T-cell (primary cell): ENCODE data around the gene SEZ6. TPM values are rescaled to one million over a fixed set of nuclear protein-coding genes. Genes with fewer than 3 reads are reported as not detected.

Experiments used
- ATAC-seq, 4 experiments: fragments of 200-7000 bp in 3 of 4; fragments of 150-1000 bp in 1 of 4; cut with Tn5 transposase; replicated peaks in 1 of 4; 1 replicate in 3 of 4; 2 replicates in 1 of 4; pipeline ENCODE4 v1.10.0; 2021; ENCODE audit warnings: moderate library complexity in 3 of 4, mild to moderate bottlenecking in 2 of 4, moderate number of reproducible peaks in 1 of 4
- CTCF ChIA-PET, 2 donors: fragments of 300-600 bp; sonication (Branson Sonifier 250); formaldehyde crosslinking; loops; one replicate each; lab custom pipeline; 2022; ENCODE audit warnings: antibody characterized with exemption in 2 of 2; lab: Charles Lee
- POLR2A ChIA-PET, 2 donors: fragments of 300-600 bp; sonication (Branson Sonifier 250); formaldehyde crosslinking; loops; one replicate each; lab custom pipeline; 2022; ENCODE audit warnings: antibody characterized with exemption in 2 of 2; lab: Charles Lee
- DNase-seq, 35 experiments: peaks; one replicate each; pipeline versions ENCODE4 v3.0.0 to v3.0.0-alpha.2; 2013 to 2023
- H3K27ac ChIP-seq: one replicate; pipeline ENCODE4 v1.5.1; 2013; ENCODE audit warnings: low read length
- H3K27me3 ChIP-seq, 2 experiments: replicated peaks in 1 of 2; 1 replicate in 1 of 2; 2 replicates in 1 of 2; pipeline versions ENCODE4 v1.6.1 to v1.7.0; 2013; ENCODE audit warnings: low read length in 1 of 2, mixed read lengths in 1 of 2; ENCODE audit not compliant: control insufficient read depth in 2 of 2, insufficient read depth in 2 of 2; ENCODE audit errors: extremely low read depth in 1 of 2
- H3K36me3 ChIP-seq, 2 donors: 1 replicate in 1 of 2; 2 replicates in 1 of 2; pipeline versions ENCODE4 v1.6.1 to v1.7.0; 2013; ENCODE audit warnings: low read length in 1 of 2; ENCODE audit not compliant: control insufficient read depth in 2 of 2, insufficient read depth in 1 of 2; ENCODE audit errors: extremely low read depth in 1 of 2
- H3K4me1 ChIP-seq, 2 experiments: 1 replicate in 1 of 2; 2 replicates in 1 of 2; pipeline versions ENCODE4 v1.6.1 to v1.7.0; 2013; ENCODE audit warnings: low read length in 2 of 2, mixed read lengths in 1 of 2; ENCODE audit not compliant: insufficient read depth in 2 of 2, control insufficient read depth in 1 of 2; ENCODE audit errors: extremely low read depth in 1 of 2
- H3K4me3 ChIP-seq, 2 donors: 1 replicate in 1 of 2; 2 replicates in 1 of 2; pipeline versions ENCODE4 v1.5.1 to v1.7.0; 2013; ENCODE audit warnings: mild to moderate bottlenecking in 2 of 2, low read length in 1 of 2, moderate library complexity in 1 of 2; ENCODE audit not compliant: control insufficient read depth in 1 of 2; ENCODE audit errors: extremely low read depth in 1 of 2
- H3K9me3 ChIP-seq: 2 replicates; pipeline ENCODE4 v1.7.0; 2013
- H3K27ac Mint-ChIP-seq, 2 donors: one replicate each; pipeline ENCODE4 v1.8.0; 2020 to 2021; ENCODE audit warnings: mild to moderate bottlenecking in 2 of 2, mixed read lengths in 2 of 2
- H3K27me3 Mint-ChIP-seq, 2 donors: one replicate each; pipeline ENCODE4 v1.8.0; 2021 to 2022; ENCODE audit warnings: mixed read lengths in 2 of 2
- H3K36me3 Mint-ChIP-seq: one replicate; pipeline ENCODE4 v1.8.0; 2021; ENCODE audit warnings: mixed read lengths
- H3K4me1 Mint-ChIP-seq, 3 donors: one replicate each; pipeline ENCODE4 v1.8.0; 2020 to 2022; ENCODE audit warnings: mixed read lengths in 3 of 3, mild to moderate bottlenecking in 1 of 3
- H3K4me3 Mint-ChIP-seq, 3 donors: one replicate each; pipeline ENCODE4 v1.8.0; 2020 to 2022; ENCODE audit warnings: mild to moderate bottlenecking in 3 of 3, mixed read lengths in 3 of 3, moderate library complexity in 3 of 3
- H3K9me3 Mint-ChIP-seq, 3 donors: one replicate each; pipeline ENCODE4 v1.8.0; 2020 to 2022; ENCODE audit warnings: mixed read lengths in 3 of 3
- WGBS: methylation state at CpG from one replicate; pipeline ENCODE4 v1.1.5; 2013; ENCODE audit warnings: missing lambda C conversion rate; ENCODE audit not compliant: insufficient coverage; 5-methylcytosine and 5-hydroxymethylcytosine counted together
- total RNA-seq, 35 experiments: library from RNA in 6 of 35; stranded (reverse) in 6 of 35; fragments of 120-200 nt in 1 of 35; gene quantifications; one replicate each; pipeline versions ENCODE4 v1.2.1 to v1.2.4 and lab custom pipeline; 2013 to 2026

SEZ6 gene
- total RNA-seq, 5 donors from 2014 or later (not counting 1 experiment from before 2014, with no cell fraction given) = 0.49 to 1.6 TPM; not detected in 3

DNA sequence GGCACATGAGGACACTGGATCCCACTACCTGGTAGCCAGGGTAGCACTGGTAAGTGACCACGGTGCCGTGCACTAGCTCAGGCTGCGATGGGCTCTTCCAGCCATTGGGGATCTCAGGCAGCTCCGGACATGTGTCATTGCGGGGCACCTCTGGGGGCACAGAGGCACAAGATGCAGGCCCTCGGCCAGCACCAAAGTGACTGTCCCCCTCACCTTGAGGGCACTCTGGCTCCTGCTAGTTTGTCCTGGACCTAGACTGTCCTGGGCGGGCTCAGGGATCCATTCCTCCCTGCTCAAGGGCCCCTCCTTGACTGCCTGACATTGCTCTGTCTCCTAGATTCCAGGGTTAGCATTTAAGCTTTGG lies 47.9 kb downstream of the SEZ6 start:
- H3K27ac ChIP-seq = no peak overlapping the region
- H3K36me3 Mint-ChIP-seq = no peaks in the 10 kb centered on the region
- H3K9me3 Mint-ChIP-seq = no peaks in the 10 kb centered on the region
- no peaks in the 10 kb centered on the region for H3K36me3 ChIP-seq
- peaks cover 0 to 17% of the 10 kb centered on the region in 2 experiments for H3K27me3 ChIP-seq
- no peaks in the 10 kb centered on the region for H3K9me3 ChIP-seq
- no peak overlapping the region for H3K4me3 ChIP-seq
- 92% methylated on average over 6 of the region's 7 CpGs for WGBS
- H3K4me1 ChIP-seq = peaks cover 1 to 8% of the 10 kb centered on the region in 2 experiments
- H3K4me3 Mint-ChIP-seq = no peak overlapping the region
- ChIA-PET CTCF (interaction anchor here in 1 of 2 donors (0.6 kb wide), 1 partner anchor 389 kb away, joined by 3 read pairs; no protein-coding TSS in a partner anchor), POLR2A (interaction anchor here in 1 of 2 donors (0.7 kb wide), 1 partner anchor 1929 kb away, joined by 4 read pairs; no protein-coding TSS in a partner anchor)
- H3K27ac Mint-ChIP-seq = no peak overlapping the region
- H3K4me1 Mint-ChIP-seq = no peaks in the 10 kb centered on the region
- peaks cover 3 to 4% of the 10 kb centered on the region in 2 donors for H3K27me3 Mint-ChIP-seq
- DNase-seq = no peak
- no peak for ATAC-seq

DNA sequence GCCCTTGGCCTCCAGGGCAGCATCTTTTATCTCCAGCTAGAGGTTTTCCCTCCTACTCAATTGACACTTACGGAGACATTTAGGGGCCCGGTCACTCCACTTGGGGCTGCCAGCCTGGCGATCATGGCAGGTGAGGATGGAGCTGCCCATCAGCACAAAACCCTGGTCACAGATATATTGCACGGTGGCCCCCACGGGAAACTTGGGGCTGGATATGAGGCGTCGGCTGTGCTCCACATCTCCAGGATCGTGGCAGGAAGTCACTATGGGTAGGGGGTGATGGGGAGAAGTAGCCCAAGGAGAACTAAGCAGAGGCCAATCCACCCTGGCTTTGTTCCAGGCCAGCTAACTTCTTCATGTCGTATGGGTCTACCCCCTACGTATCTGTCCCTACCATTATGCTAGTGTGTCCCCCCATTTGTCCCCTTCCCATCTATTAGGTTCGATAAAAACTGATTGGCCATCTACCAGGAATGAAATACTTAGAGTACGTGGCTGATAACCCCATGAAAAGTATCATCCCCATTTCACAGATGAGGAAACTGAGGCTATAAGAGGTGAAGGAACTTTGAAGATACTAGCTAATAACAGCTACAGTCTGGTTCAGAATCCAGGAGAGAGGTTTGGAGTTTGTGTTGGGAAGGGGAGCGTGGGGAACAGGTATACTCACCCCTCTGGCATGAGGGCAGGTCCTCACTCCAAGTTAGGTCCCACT lies 48.4 kb downstream of the SEZ6 start:
- H3K27me3 Mint-ChIP-seq = peaks cover 3 to 4% of the 10 kb centered on the region in 2 donors
- H3K27me3 ChIP-seq = peaks cover 0 to 17% of the 10 kb centered on the region in 2 experiments
- 88% methylated on average over 10 of the region's 13 CpGs for WGBS
- H3K36me3 ChIP-seq = no peaks in the 10 kb centered on the region
- no peak overlapping the region for H3K27ac ChIP-seq
- POLR2A ChIA-PET = no interaction called here
- no peak for DNase-seq
- no peak overlapping the region for H3K27ac Mint-ChIP-seq
- H3K36me3 Mint-ChIP-seq = no peaks in the 10 kb centered on the region
- CTCF ChIA-PET = no interaction called here
- H3K4me3 ChIP-seq = no peak overlapping the region
- no peak for ATAC-seq
- no peaks in the 10 kb centered on the region for H3K9me3 ChIP-seq
- no peak overlapping the region for H3K4me3 Mint-ChIP-seq
- no peaks in the 10 kb centered on the region for H3K9me3 Mint-ChIP-seq
- H3K4me1 ChIP-seq = peaks cover 6 to 14% of the 10 kb centered on the region in 2 experiments
- H3K4me1 Mint-ChIP-seq = no peaks in the 10 kb centered on the region

DNA sequence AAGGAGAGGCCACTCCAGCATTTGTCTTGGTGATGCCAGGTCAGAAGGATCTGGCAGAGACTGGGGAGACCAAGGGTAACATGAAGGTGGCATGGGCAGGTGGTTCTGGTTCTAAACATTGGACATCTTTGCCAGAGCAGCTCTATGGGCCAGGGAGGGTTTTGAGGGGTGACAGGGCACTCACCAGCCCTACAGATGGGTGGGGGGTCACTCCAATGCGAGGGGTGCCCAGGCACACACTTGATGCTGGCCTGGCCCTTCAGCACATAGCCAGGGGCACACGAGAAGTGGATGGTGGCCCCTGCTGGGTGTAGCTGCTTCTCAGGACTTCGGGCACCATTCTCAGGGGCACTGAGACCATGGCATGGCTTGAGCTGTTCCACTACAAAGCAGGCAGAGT lies 49.0 kb downstream of the SEZ6 start:
- H3K36me3 Mint-ChIP-seq = no peaks in the 10 kb centered on the region
- POLR2A ChIA-PET = no interaction called here
- no peak overlapping the region for H3K27ac Mint-ChIP-seq
- CTCF ChIA-PET = interaction anchor here in 1 of 2 donors (0.6 kb wide), 1 partner anchor 90 kb away, joined by 3 read pairs; no protein-coding TSS in a partner anchor
- no peaks in the 10 kb centered on the region for H3K4me1 Mint-ChIP-seq
- H3K27me3 ChIP-seq = peaks cover 0 to 14% of the 10 kb centered on the region in 2 experiments
- no peak overlapping the region for H3K4me3 Mint-ChIP-seq
- no peak overlapping the region for H3K4me3 ChIP-seq
- H3K36me3 ChIP-seq = no peaks in the 10 kb centered on the region
- H3K27ac ChIP-seq = no peak overlapping the region
- WGBS = 65% methylated on average over 3 of the region's 3 CpGs
- ATAC-seq = no peak
- H3K9me3 ChIP-seq = no peaks in the 10 kb centered on the region
- DNase-seq = no peak
- H3K4me1 ChIP-seq = peaks cover 6 to 18% of the 10 kb centered on the region in 2 experiments
- peaks cover 0 to 1% of the 10 kb centered on the region in 2 donors for H3K27me3 Mint-ChIP-seq
- no peaks in the 10 kb centered on the region for H3K9me3 Mint-ChIP-seq

DNA sequence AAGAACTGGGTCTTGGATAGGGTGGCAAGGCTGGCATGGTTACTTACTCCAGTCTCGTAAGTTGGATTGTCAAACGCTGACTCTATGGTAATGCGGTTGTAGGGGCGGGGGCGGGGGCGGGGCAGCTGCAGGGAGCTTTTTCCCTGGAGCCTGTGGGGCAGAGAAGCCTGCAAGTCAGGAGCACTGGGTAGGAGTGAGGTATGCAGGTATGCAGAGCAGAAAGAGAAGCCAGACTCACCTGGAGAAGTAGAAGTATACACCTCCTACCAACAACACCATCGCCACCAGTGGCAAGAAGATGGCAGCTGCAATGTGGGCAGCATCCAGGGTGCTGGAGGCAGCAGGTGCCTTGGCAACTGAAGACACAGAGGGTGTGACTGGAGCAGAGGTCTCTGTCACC lies 49.7 kb downstream of the SEZ6 start:
- Mint-ChIP-seq H3K9me3 (no peaks in the 10 kb centered on the region), H3K4me1 (no peaks in the 10 kb centered on the region), H3K36me3 (no peaks in the 10 kb centered on the region), H3K27ac (no peak overlapping the region), H3K4me3 (no peak overlapping the region), H3K27me3 (no peaks in the 10 kb centered on the region)
- DNase-seq (no peak), ATAC-seq (no peak)
- no peaks in the 10 kb centered on the region for H3K36me3 ChIP-seq
- no peaks in the 10 kb centered on the region for H3K9me3 ChIP-seq
- H3K4me1 ChIP-seq = peaks cover 6 to 21% of the 10 kb centered on the region in 2 experiments
- CTCF ChIA-PET = no interaction called here
- WGBS = 91% methylated on average over 7 of the region's 7 CpGs
- no peak overlapping the region for H3K27ac ChIP-seq
- H3K27me3 ChIP-seq = peaks cover 0 to 14% of the 10 kb centered on the region in 2 experiments
- H3K4me3 ChIP-seq = no peak overlapping the region
- POLR2A ChIA-PET = no interaction called here

DNA sequence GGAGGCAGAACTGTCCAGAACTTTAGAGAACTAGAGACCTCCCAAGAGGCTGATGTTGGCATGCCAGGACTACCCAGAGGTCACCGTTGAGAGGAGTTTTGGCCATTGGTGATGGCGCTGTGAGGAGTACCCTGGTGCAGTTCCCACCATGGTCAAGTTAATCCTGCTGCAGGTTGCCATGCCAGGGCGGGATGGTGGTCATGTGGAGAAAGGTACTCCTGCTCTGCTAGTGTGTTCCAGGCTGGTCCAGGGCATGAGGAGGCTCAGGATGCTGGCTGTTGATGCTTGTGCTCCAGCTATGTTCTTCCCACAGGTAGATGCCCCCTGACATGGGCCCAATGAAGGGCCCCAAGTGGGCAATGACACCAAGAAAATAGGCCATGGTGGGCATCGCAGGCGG lies 50.4 kb downstream of the SEZ6 start:
- Histone ChIP-seq H3K27ac (no peak overlapping the region), H3K27me3 (peaks cover 0 to 11% of the 10 kb centered on the region in 2 experiments), H3K36me3 (no peaks in the 10 kb centered on the region), H3K9me3 (no peaks in the 10 kb centered on the region), H3K4me3 (no peak overlapping the region), H3K4me1 (peaks cover 6 to 21% of the 10 kb centered on the region in 2 experiments)
- 87% methylated on average over 3 of the region's 5 CpGs for WGBS
- ChIA-PET CTCF (no interaction called here), POLR2A (no interaction called here)
- no peak for ATAC-seq
- Mint-ChIP-seq H3K36me3 (no peaks in the 10 kb centered on the region), H3K27ac (no peak overlapping the region), H3K27me3 (no peaks in the 10 kb centered on the region), H3K4me1 (no peaks in the 10 kb centered on the region), H3K4me3 (no peak overlapping the region), H3K9me3 (no peaks in the 10 kb centered on the region)
- no peak for DNase-seq

DNA sequence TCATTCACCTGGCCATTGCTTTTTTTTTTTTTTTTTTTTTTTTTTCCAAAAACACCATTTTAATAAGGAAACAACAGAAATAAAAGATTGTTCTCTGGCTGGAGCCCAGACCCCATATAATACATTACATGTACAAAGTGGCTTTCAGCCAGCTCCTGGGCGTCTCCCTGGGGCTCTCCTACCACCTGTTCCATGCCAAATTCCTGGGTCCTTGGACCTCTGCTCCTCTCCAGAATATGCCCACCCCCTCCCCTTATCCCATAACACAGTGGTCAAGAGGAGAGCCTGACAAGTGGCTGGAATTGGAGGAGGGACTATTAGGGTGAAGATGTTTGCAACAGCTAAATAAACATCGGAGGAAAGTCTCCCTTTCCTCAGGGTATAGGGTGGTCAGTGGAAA lies 50.9 kb downstream of the SEZ6 start:
- POLR2A ChIA-PET = no interaction called here
- Mint-ChIP-seq H3K27me3 (no peaks in the 10 kb centered on the region), H3K4me3 (no peak overlapping the region), H3K9me3 (no peaks in the 10 kb centered on the region), H3K27ac (no peak overlapping the region), H3K4me1 (no peaks in the 10 kb centered on the region), H3K36me3 (no peaks in the 10 kb centered on the region)
- WGBS = 80% methylated on average over 1 of the region's 2 CpGs
- Histone ChIP-seq H3K27me3 (peaks cover 0 to 11% of the 10 kb centered on the region in 2 experiments), H3K4me1 (peaks cover 6 to 21% of the 10 kb centered on the region in 2 experiments), H3K27ac (no peak overlapping the region), H3K4me3 (no peak overlapping the region), H3K9me3 (no peaks in the 10 kb centered on the region), H3K36me3 (no peaks in the 10 kb centered on the region)
- DNase-seq = no peak
- ATAC-seq = no peak
- CTCF ChIA-PET = no interaction called here
